C4-2B (cell line): ENCODE data around the gene MET.
"Not testable (repeated sequence)": the region's sequence is repeated elsewhere in the genome, so short reads cannot be mapped to it uniquely, and the experiment has no call there.

Source experiments
- H3K27ac ChIP-seq: fragments of 450-650 bp; 2 replicates; pipeline ENCODE4 v1.5.1; 2017
- ZFX ChIP-seq: fragments of 450-650 bp; IDR thresholded peaks from 2 replicates; pipeline ENCODE4 v1.6.1; 2017
- TF ChIP-seq, protein P1 (sequence below): fragments of 450-650 bp; conservative IDR thresholded peaks from 2 replicates; pipeline ENCODE4 v1.5.1; 2017; ENCODE audit warnings: mild to moderate bottlenecking

Gene MET

DNA sequence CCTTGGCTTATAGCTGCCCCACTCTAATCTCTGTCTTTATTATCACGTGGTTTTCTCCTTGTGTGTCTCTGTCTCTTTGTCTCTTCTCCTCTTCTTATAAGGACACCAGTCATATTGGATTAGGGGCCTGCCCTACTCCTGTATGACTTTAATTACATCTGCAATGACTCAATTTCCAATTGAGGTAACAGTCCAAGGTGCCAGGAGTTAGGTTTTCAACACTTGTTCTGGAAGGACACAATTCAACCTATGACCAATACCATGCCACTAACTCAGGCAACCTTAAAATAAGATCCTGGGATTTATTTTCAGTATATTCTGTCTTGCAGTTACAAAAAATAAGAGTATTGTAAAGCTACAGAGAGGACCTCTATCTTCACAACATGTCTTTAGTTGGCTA lies 21.6 kb upstream of the MET start:
- TF ChIP-seq ZFX = no peak
- TF ChIP-seq, protein P1, sequence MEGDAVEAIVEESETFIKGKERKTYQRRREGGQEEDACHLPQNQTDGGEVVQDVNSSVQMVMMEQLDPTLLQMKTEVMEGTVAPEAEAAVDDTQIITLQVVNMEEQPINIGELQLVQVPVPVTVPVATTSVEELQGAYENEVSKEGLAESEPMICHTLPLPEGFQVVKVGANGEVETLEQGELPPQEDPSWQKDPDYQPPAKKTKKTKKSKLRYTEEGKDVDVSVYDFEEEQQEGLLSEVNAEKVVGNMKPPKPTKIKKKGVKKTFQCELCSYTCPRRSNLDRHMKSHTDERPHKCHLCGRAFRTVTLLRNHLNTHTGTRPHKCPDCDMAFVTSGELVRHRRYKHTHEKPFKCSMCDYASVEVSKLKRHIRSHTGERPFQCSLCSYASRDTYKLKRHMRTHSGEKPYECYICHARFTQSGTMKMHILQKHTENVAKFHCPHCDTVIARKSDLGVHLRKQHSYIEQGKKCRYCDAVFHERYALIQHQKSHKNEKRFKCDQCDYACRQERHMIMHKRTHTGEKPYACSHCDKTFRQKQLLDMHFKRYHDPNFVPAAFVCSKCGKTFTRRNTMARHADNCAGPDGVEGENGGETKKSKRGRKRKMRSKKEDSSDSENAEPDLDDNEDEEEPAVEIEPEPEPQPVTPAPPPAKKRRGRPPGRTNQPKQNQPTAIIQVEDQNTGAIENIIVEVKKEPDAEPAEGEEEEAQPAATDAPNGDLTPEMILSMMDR = no peak
- no peak overlapping the region for H3K27ac ChIP-seq

DNA sequence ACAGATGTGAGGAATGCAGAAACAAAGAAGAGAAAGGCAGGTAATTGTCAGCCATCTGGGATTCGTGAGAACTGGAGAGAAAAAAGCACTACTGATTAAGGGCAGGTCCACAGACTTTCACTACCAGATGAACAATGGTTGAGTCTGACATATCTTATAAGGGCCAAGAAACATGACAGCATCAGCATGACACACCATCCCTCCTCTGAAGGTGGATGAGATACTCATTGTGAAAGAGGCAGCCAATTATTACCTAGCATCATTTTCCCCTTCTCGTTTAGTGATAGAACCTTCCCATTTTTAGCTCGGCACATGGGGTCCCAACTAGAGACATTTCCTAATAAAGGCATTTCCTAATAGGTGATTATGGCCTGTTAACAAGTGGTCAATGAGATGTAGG lies 19.2 kb upstream of the MET start:
- TF ChIP-seq ZFX = no peak
- TF ChIP-seq, protein P1 = no peak
- H3K27ac ChIP-seq = no peak overlapping the region

DNA sequence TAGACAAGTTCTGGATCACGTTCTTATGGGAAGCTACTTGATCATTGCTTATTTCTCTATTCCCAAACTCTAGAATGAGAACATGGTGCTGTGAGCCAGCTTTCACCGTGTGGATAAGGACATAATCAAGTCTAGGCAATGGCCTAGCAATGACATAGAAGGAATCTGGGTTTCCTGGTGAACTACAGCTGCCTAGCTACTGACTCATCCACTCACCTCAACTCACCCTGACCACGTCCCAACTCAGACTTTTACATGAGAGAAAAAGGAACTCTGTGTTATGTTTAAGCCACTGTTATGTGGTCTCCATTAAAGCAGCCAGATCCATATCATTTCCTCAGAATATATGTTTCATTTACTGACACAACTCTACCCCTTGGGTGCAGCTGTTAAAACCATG lies 18.8 kb upstream of the MET start:
- H3K27ac ChIP-seq = no peak overlapping the region

DNA sequence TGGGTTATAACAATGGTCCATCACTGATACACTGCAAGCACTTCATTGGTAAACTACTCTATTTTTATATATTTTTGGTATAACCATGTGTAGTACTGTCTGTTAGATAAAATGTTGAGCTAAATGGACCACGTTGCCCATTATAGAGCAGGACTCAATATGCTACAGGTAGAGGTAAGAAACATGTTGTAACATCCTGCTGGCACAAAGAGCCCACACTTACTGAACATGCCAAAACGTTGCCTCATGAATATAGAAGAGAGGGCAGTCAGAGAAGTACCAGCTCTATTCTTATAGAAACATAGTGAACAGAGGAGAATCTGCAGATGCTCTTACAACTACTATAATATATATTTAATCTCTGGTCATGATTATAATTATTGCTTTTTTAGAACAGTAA lies 18.4 kb upstream of the MET start:
- no peak overlapping the region for H3K27ac ChIP-seq
- no peak for TF ChIP-seq ZFX
- TF ChIP-seq, protein P1 = no peak

More for the DNA sequence above, 18.8 kb upstream of the MET start:
- no peak for TF ChIP-seq ZFX
- TF ChIP-seq, protein P1 = no peak

DNA sequence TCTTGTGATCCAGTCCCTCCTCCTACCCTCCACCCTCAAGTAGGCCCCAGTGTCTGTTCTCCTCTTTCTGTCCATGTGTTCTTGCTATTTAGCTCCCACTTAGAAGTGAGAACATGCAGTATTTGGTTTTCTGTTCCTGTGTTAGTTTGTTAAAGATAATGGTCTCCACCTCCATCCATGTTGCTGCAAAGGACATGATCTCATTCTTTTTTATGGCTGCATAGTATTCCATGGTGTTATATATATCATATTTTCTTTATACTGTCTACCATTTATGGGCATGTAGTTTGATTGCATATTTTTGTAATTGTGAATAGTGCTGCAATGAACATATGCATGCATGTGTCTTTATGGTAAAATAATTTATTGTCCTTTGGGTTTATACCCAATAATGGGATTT lies 12.7 kb upstream of the MET start:
- H3K27ac ChIP-seq = not testable (repeated sequence)

DNA sequence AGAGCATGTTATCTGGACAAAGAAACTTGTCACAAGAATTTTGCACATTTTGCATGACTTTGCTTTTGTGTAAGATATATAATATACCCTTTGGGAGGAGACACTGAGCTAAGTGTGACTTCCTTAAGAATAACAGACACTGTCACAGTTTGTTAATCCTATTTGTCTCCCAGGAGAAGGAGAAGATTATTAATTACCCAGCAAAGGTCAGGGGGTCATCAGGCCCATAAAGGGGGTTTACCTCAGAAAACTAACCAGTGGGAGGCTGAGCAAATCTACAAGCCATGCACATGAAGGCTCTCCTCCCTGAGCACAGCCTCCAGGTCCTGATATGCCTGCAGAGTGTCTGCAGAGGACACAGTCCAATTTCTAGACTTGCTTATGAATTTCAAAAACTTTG lies 10.1 kb upstream of the MET start:
- TF ChIP-seq ZFX = no peak
- TF ChIP-seq, protein P1 = no peak
- no peak overlapping the region for H3K27ac ChIP-seq

DNA sequence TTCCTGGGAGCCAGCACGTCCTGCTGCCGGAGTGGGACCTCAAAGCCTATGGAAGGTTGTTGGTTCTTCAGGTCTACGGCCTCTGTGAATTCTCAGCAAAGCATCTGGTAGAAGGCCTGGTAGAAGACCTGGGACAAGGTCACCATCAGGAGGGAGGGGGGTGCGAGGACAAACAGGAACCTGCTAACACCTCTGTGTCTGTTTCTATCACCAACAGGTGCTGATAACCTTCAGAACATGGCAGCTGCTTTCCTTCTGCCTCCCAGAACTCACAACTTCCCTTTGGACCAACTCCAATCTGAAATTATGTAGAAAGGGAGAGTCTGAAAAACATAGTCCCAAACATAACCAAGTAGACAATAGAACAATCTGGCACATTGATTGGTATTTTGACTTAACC lies 8.3 kb upstream of the MET start:
- TF ChIP-seq, protein P1 = no peak
- no peak for TF ChIP-seq ZFX
- H3K27ac ChIP-seq = no peak overlapping the region

DNA sequence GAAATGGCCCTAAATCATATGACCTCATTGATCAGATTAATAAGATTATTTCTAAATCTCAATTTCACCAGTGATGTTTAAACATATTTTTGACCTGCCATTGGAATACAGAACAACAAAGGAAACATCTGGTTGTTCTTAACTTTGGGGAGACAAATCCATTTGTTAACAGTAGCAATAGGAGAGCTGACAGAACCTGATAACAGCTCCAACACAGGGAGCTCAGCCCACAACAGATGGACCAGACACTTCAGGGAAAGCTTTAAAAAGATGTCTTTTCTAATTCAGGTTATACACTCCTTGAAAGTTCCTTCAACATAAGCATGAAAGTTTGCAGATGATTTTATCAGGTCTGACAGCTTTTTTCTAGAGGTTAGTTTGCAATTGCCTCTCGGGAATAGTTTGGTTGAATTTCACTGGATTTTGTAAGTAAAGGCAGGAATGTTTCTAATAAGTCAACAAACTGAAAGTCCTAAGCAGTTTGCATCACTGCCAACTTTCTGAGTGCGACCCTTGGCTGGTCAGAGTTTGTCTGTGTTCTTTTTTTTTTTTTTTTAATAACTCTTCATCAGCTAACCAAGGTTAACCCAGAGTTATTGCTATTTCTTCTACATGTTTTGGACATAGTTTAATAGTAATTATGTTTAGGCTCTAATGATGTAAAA lies 6.5 kb upstream of the MET start:
- no peak overlapping the region for H3K27ac ChIP-seq
- TF ChIP-seq, protein P1 = no peak
- TF ChIP-seq ZFX = no peak
